Measurements from ENCODE around the gene SCUBE2. TPM values are rescaled to one million over a fixed set of nuclear protein-coding genes. Genes with fewer than 3 reads are reported as not detected.
"Not testable (repeated sequence)": the region's sequence is repeated elsewhere in the genome, so short reads cannot be mapped to it uniquely, and the experiment has no call there.

Gene SCUBE2
- total and polyA plus RNA-seq, 5 donors from 2014 or later: not detected

DNA sequence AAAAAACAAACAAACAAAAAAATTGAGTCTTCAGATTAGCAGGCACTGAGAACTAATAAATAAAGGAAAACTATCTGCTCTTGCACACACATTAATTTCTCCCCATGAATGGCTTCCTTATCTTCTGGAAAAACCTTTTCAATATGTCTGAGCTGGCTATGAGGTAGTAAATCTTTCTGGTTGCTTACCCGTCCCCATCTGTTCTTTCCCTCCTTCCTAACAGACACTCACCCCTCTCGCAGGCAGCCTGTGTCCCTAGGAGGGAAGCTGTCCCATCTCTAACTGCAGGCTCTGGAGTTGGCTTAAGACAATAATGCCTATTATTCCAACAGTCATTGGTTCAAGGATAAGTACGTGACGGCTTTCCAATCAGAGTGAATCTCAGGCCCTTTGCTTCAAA, 8.2 kb upstream of the SCUBE2 start:
- Histone ChIP-seq H3K9me3 (ENCODE audit: control insufficient read depth in 2 of 2, low read length in 2 of 2) (no peaks in the 10 kb centered on the region), H3K4me3 (ENCODE audit: low read depth, low read length) (no peak overlapping the region), H3K4me1 (ENCODE audit: control insufficient read depth, insufficient read depth, low read length, poor library complexity, severe bottlenecking) (no peaks in the 10 kb centered on the region), H3K27me3 (ENCODE audit: control insufficient read depth, insufficient read depth, low read length) (peaks cover 5% of the 10 kb centered on the region), H3K36me3 (ENCODE audit: control insufficient read depth, insufficient read depth, low read length) (no peaks in the 10 kb centered on the region), H3K27ac (ENCODE audit: insufficient read depth, low read length, poor library complexity, severe bottlenecking) (no peak overlapping the region)
- Mint-ChIP-seq H3K36me3 (no peaks in the 10 kb centered on the region), H3K4me3 (no peak overlapping the region), H3K9me3 (peaks cover 0 to 2% (median 0%) of the 10 kb centered on the region in 7 donors), H3K4me1 (no peaks in the 10 kb centered on the region), H3K27me3 (peaks cover 17% of the 10 kb centered on the region), H3K27ac (no peak overlapping the region)
- ATAC-seq (ENCODE audit: low read depth in 2 of 2) (no peak), DNase-seq (no peak)

DNA sequence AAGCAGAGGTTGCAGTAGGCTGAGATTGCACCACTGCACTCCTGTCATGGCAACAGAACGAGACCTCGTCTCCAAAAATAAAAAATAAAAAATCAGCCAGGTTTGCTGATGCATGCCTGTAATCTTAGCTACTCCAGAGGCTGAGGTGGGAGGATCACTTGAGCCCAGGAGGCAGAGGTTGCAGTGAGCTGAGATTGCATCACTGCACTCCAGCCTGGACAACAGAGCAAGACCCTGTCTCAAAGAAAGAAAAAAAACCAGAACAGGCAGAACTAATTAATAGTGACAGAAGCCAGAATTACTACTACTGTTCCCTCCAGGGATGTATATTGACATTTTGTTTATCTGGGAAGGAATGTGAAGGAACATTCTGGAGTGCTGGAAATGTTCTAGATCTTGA, 7.1 kb upstream of the SCUBE2 start:
- not testable (repeated sequence) for H3K27me3 ChIP-seq (ENCODE audit: control insufficient read depth, insufficient read depth, low read length); H3K4me1 Mint-ChIP-seq; H3K4me3 Mint-ChIP-seq; DNase-seq; H3K36me3 ChIP-seq (ENCODE audit: control insufficient read depth, insufficient read depth, low read length); ATAC-seq (ENCODE audit: low read depth in 2 of 2); H3K4me3 ChIP-seq (ENCODE audit: low read depth, low read length); H3K36me3 Mint-ChIP-seq; H3K27ac Mint-ChIP-seq; H3K27ac ChIP-seq (ENCODE audit: insufficient read depth, low read length, poor library complexity, severe bottlenecking); H3K9me3 Mint-ChIP-seq; H3K9me3 ChIP-seq (ENCODE audit: control insufficient read depth in 2 of 2, low read length in 2 of 2); H3K4me1 ChIP-seq (ENCODE audit: control insufficient read depth, insufficient read depth, low read length, poor library complexity, severe bottlenecking)
- peaks cover 17% of the 10 kb centered on the region for H3K27me3 Mint-ChIP-seq

DNA sequence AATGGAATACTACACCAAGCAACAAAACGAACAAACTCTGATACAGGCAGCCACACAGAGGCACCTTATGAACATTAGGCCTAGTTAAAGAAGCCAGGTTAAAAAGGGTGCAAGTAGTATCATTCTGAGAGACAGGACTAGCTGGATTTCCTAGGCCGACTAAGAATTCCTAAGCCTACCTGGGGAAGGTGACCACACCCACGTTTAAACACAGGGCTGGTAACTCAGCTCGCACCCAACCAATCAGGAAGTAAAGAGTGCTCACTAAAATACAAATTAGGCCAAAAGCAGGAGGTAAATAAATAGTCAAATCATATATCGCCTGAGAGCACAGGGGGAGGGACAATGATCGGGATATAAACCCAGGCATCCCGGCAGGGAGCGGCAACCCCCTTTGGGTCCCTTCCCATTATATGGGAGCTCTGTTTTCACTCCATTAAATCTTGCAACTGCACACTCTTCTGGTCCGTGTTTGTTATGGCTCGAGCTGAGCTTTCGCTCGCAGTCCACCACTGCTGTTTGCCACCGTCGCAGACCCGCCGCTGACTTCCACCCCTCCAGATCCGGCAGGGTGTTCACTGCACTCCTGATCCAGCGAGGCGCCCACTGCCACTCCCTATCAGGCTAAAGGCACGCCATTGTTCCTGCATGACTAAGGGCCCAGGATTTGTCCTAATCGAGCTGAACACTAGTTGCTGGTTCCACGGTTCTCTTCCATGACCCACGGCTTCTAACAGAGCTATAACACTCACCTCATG, 6.0 kb upstream of the SCUBE2 start:
- not testable (repeated sequence) for H3K4me1 Mint-ChIP-seq; H3K27ac ChIP-seq (ENCODE audit: insufficient read depth, low read length, poor library complexity, severe bottlenecking); H3K4me1 ChIP-seq (ENCODE audit: control insufficient read depth, insufficient read depth, low read length, poor library complexity, severe bottlenecking); H3K9me3 Mint-ChIP-seq; H3K27me3 ChIP-seq (ENCODE audit: control insufficient read depth, insufficient read depth, low read length); ATAC-seq (ENCODE audit: low read depth in 2 of 2); DNase-seq; H3K36me3 Mint-ChIP-seq; H3K4me3 ChIP-seq (ENCODE audit: low read depth, low read length); H3K27ac Mint-ChIP-seq; H3K9me3 ChIP-seq (ENCODE audit: control insufficient read depth in 2 of 2, low read length in 2 of 2); H3K4me3 Mint-ChIP-seq; H3K36me3 ChIP-seq (ENCODE audit: control insufficient read depth, insufficient read depth, low read length)
- peaks cover 27% of the 10 kb centered on the region for H3K27me3 Mint-ChIP-seq

DNA sequence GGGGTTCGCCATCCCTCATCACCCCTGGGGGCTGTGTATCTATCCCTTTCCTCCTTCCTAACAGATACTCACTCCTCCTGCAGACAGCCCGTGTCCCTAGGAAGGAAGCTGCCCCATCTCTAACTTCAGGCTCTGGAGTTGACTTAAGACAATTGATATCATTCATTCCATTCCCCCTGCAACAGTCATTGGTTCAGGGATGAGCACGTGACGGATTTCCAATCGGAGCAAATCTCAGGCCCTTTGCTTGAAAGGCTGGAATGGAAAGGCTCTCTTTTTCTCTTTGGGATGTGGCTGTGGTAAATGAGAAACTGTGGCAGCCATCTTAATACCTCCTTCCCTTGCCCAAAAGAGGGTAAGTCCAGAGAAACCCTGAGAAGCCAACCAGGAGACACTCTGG, 5.0 kb upstream of the SCUBE2 start:
- DNase-seq (no peak), ATAC-seq (ENCODE audit: low read depth in 2 of 2) (no peak)
- Histone ChIP-seq H3K9me3 (ENCODE audit: control insufficient read depth in 2 of 2, low read length in 2 of 2) (no peaks in the 10 kb centered on the region), H3K36me3 (ENCODE audit: control insufficient read depth, insufficient read depth, low read length) (no peaks in the 10 kb centered on the region), H3K4me3 (ENCODE audit: low read depth, low read length) (no peak overlapping the region), H3K27ac (ENCODE audit: insufficient read depth, low read length, poor library complexity, severe bottlenecking) (no peak overlapping the region), H3K4me1 (ENCODE audit: control insufficient read depth, insufficient read depth, low read length, poor library complexity, severe bottlenecking) (no peaks in the 10 kb centered on the region), H3K27me3 (ENCODE audit: control insufficient read depth, insufficient read depth, low read length) (peaks cover 9% of the 10 kb centered on the region)
- H3K9me3 Mint-ChIP-seq: peaks cover 0 to 3% (median 0%) of the 10 kb centered on the region in 7 donors
- H3K4me1 Mint-ChIP-seq: peaks cover 0 to 4% (median 0%) of the 10 kb centered on the region in 4 donors
- H3K36me3 Mint-ChIP-seq: no peaks in the 10 kb centered on the region
- H3K27me3 Mint-ChIP-seq: peaks cover 30% of the 10 kb centered on the region
- H3K27ac Mint-ChIP-seq: no peak overlapping the region
- H3K4me3 Mint-ChIP-seq: no peak overlapping the region

DNA sequence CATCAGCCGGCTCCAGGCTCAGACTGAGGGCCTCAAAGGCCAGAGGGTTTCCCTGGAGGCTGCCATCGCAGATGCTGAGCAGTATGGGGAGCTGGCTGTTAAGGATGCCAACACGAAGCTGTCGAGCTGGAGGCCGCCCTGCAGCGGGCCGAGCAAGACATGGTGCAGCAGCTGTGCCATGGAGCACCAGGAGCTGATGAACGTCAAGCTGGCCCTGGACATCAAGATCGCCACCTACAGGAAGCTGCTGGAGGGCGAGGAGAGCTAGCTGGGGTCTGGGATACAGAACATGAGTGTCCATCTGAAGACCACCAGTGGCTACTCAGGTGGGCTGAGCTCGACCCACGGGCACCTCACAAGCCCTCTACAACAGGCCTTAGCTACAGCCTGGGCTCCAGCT, 4.0 kb upstream of the SCUBE2 start:
- no peaks in the 10 kb centered on the region for H3K36me3 Mint-ChIP-seq
- no peak overlapping the region for H3K27ac Mint-ChIP-seq
- peaks cover 0 to 8% (median 0%) of the 10 kb centered on the region in 4 donors for H3K4me1 Mint-ChIP-seq
- H3K27me3 Mint-ChIP-seq: peaks cover 34% of the 10 kb centered on the region
- Histone ChIP-seq H3K4me1 (ENCODE audit: control insufficient read depth, insufficient read depth, low read length, poor library complexity, severe bottlenecking) (no peaks in the 10 kb centered on the region), H3K36me3 (ENCODE audit: control insufficient read depth, insufficient read depth, low read length) (no peaks in the 10 kb centered on the region), H3K27ac (ENCODE audit: insufficient read depth, low read length, poor library complexity, severe bottlenecking) (no peak overlapping the region), H3K27me3 (ENCODE audit: control insufficient read depth, insufficient read depth, low read length) (peaks cover 9% of the 10 kb centered on the region), H3K4me3 (ENCODE audit: low read depth, low read length) (no peak overlapping the region), H3K9me3 (ENCODE audit: control insufficient read depth in 2 of 2, low read length in 2 of 2) (no peaks in the 10 kb centered on the region)
- DNase-seq: no peak
- no peak overlapping the region for H3K4me3 Mint-ChIP-seq
- no peak for ATAC-seq (ENCODE audit: low read depth in 2 of 2)
- peaks cover 0 to 3% (median 0%) of the 10 kb centered on the region in 7 donors for H3K9me3 Mint-ChIP-seq

DNA sequence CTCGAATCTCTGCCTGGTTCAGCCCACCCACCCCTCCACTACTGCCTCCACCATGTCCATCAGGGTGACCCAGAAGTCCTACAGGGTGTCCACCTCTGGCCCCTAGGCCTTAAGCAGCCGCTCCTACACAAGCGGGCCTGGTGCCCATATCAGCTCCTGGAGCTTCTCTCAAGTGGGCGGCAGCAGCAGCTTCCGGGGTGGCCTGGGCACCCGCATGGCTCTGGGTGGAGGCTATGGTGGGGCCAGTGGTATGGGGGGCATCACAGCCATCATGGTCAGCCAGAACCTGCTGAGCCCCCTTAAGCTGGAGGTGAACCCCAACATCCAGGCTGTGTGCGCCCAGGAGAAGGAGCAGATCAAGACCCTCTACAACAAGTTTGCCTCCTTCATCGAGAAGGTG, 3.0 kb upstream of the SCUBE2 start:
- H3K4me3 Mint-ChIP-seq: no peak overlapping the region
- ATAC-seq (ENCODE audit: low read depth in 2 of 2) (no peak), DNase-seq (no peak)
- no peak overlapping the region for H3K27ac ChIP-seq (ENCODE audit: insufficient read depth, low read length, poor library complexity, severe bottlenecking)
- H3K9me3 ChIP-seq (ENCODE audit: control insufficient read depth in 2 of 2, low read length in 2 of 2): no peaks in the 10 kb centered on the region
- H3K36me3 Mint-ChIP-seq: no peaks in the 10 kb centered on the region
- H3K4me1 Mint-ChIP-seq: peaks cover 0 to 11% (median 0%) of the 10 kb centered on the region in 4 donors
- H3K36me3 ChIP-seq (ENCODE audit: control insufficient read depth, insufficient read depth, low read length): no peaks in the 10 kb centered on the region
- peaks cover 0 to 3% (median 0%) of the 10 kb centered on the region in 7 donors for H3K9me3 Mint-ChIP-seq
- no peak overlapping the region for H3K4me3 ChIP-seq (ENCODE audit: low read depth, low read length)
- peaks cover 10% of the 10 kb centered on the region for H3K27me3 ChIP-seq (ENCODE audit: control insufficient read depth, insufficient read depth, low read length)
- no peak overlapping the region for H3K27ac Mint-ChIP-seq
- peaks cover 44% of the 10 kb centered on the region for H3K27me3 Mint-ChIP-seq
- no peaks in the 10 kb centered on the region for H3K4me1 ChIP-seq (ENCODE audit: control insufficient read depth, insufficient read depth, low read length, poor library complexity, severe bottlenecking)

DNA sequence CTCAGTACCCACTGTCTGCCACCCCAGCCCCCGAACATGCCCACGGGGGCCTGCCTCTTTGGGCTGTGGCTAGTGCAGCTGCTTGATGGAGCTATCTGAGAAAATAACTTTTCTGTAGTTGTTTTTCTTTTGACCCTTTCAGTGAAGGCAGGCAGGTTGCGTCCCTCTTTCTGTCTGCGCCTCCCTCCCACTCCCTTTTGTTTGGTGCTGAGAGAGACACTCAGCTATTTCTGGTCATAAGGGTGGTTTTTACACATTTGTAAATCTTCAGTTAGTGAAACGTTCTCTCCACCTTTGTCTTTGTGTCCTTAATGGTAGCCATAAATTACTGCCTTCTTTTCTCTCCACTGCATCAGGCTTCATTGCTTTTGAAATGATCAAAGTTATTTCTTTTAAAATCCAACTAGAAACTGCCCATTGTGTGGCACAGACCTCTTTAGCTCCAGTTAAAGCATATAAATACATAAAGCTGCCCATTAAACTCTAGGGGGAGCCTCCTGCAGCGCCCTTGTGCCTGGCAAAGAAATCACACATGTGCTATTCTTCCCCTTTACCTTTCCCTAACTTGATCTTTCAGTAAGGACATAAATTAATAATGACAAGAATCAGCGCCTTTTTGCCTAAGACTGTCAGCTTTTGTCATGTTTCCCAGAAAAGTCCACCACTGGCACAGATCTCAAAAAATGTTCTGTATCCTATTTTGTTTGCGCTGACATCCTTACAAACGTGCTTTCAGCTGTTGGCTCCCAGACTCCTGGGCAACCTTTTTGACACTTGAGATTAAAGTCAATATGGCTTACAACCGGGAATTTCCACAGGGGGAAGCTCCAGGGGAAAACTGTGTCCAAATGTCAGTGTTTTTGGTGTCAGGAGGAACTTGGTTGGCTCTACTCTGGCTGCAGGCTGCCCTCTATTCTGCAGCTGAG, 1.7 kb upstream of the SCUBE2 start:
- Mint-ChIP-seq H3K4me3 (no peak overlapping the region), H3K9me3 (peaks cover 0 to 1% (median 0%) of the 10 kb centered on the region in 7 donors), H3K27ac (no peak overlapping the region), H3K27me3 (peaks cover 54% of the 10 kb centered on the region), H3K36me3 (no peaks in the 10 kb centered on the region), H3K4me1 (peaks cover 0 to 11% (median 0%) of the 10 kb centered on the region in 4 donors)
- Histone ChIP-seq H3K36me3 (ENCODE audit: control insufficient read depth, insufficient read depth, low read length) (no peaks in the 10 kb centered on the region), H3K4me1 (ENCODE audit: control insufficient read depth, insufficient read depth, low read length, poor library complexity, severe bottlenecking) (no peaks in the 10 kb centered on the region), H3K27me3 (ENCODE audit: control insufficient read depth, insufficient read depth, low read length) (peaks cover 10% of the 10 kb centered on the region), H3K4me3 (ENCODE audit: low read depth, low read length) (no peak overlapping the region), H3K27ac (ENCODE audit: insufficient read depth, low read length, poor library complexity, severe bottlenecking) (no peak overlapping the region), H3K9me3 (ENCODE audit: control insufficient read depth in 2 of 2, low read length in 2 of 2) (no peaks in the 10 kb centered on the region)
- ATAC-seq (ENCODE audit: low read depth in 2 of 2) (no peak), DNase-seq (no peak)

Measured in CD4-positive, CD25-positive, alpha-beta regulatory T cell (primary cell).